IMR-90 (cell line): ENCODE data around the gene PLOD1. TPM values are rescaled to one million over a fixed set of nuclear protein-coding genes. Genes with fewer than 3 reads are reported as not detected.

Experiments used
- ATAC-seq: fragments of 200-7000 bp; cut with Tn5 transposase; 2 replicates; pipeline ENCODE4 v1.9.1; 2020; ENCODE audit warnings: low read depth, mild to moderate bottlenecking, moderate library complexity
- BruUV-seq: library from RNA; stranded (reverse); fragments of 400-500 nt; replicated peaks from 2 replicates; lab custom pipeline; 2021; lab: Mats Ljungman, UMichigan
- CTCF ChIA-PET: fragments of 300-600 bp; formaldehyde crosslinking; extraction: SDS; loops from one replicate; lab custom pipeline; 2021; ENCODE audit warnings: antibody characterized with exemption; lab: Yijun Ruan, JAX
- POLR2A ChIA-PET: fragments of 300-600 bp; sonication (Branson Sonifier 250); formaldehyde crosslinking; loops from one replicate; lab custom pipeline; 2022; ENCODE audit warnings: antibody characterized with exemption; ENCODE audit not compliant: unreplicated experiment; lab: Charles Lee
- DNase-seq: peaks from one replicate; pipeline ENCODE4 v3.0.0; 2013
- H2AFZ ChIP-seq: replicated peaks from 2 replicates; pipeline ENCODE3; 2013; ENCODE audit warnings: low read length, mild to moderate bottlenecking; ENCODE audit not compliant: poor library complexity
- H2AK5ac ChIP-seq: 2 replicates; pipeline ENCODE4 v1.6.1; 2013; ENCODE audit warnings: low read depth, low read length, inconsistent platforms
- H2AK9ac ChIP-seq: replicated peaks from 2 replicates; pipeline ENCODE3; 2013; ENCODE audit warnings: mild to moderate bottlenecking, low read depth, low read length, moderate library complexity; ENCODE audit not compliant: poor library complexity
- H2BK120ac ChIP-seq: 2 replicates; pipeline ENCODE4 v1.6.1; 2013; ENCODE audit warnings: low read depth, low read length, inconsistent platforms
- H2BK15ac ChIP-seq: 3 replicates; pipeline ENCODE4 v1.6.1; 2013; ENCODE audit warnings: low read depth, low read length, inconsistent platforms
- H2BK20ac ChIP-seq: 2 replicates; pipeline ENCODE4 v1.6.1; 2013; ENCODE audit warnings: low read depth, mild to moderate bottlenecking, inconsistent platforms, low read length, moderate library complexity
- H2BK5ac ChIP-seq: 2 replicates; pipeline ENCODE4 v1.6.1; 2013; ENCODE audit warnings: mild to moderate bottlenecking, low read depth, low read length, inconsistent platforms; ENCODE audit not compliant: poor library complexity, severe bottlenecking
- H3K14ac ChIP-seq: replicated peaks from 2 replicates; pipeline ENCODE4 v1.6.1; 2013; ENCODE audit warnings: low read depth, low read length, inconsistent platforms
- H3K18ac ChIP-seq: 2 replicates; pipeline ENCODE4 v1.6.1; 2013; ENCODE audit warnings: low read depth, low read length, control low read depth
- H3K23ac ChIP-seq: 2 replicates; pipeline ENCODE4 v1.6.1; 2013; ENCODE audit warnings: low read depth, low read length, inconsistent platforms
- H3K27ac ChIP-seq: 2 replicates; pipeline ENCODE4 v1.5.1; 2013; ENCODE audit warnings: mild to moderate bottlenecking, control low read depth, low read length; ENCODE audit not compliant: insufficient read depth
- H3K27me3 ChIP-seq: 2 replicates; pipeline ENCODE4 v1.6.1; 2013; ENCODE audit warnings: low read length; ENCODE audit not compliant: control insufficient read depth, insufficient read depth
- H3K36me3 ChIP-seq: 2 replicates; pipeline ENCODE4 v1.6.1; 2013; ENCODE audit warnings: low read length, mixed read lengths; ENCODE audit not compliant: control insufficient read depth, insufficient read depth
- H3K4ac ChIP-seq: 2 replicates; pipeline ENCODE4 v1.6.1; 2013; ENCODE audit warnings: low read depth, low read length, inconsistent platforms
- H3K4me1 ChIP-seq: 2 replicates; pipeline ENCODE4 v1.6.1; 2013; ENCODE audit warnings: low read length, mixed read lengths; ENCODE audit not compliant: control insufficient read depth, insufficient read depth
- H3K4me2 ChIP-seq: 2 replicates; pipeline ENCODE4 v1.6.1; 2013; ENCODE audit warnings: low read depth, mild to moderate bottlenecking, control low read depth, low read length, moderate library complexity
- H3K4me3 ChIP-seq: 2 replicates; pipeline ENCODE4 v1.5.1; 2013; ENCODE audit warnings: low read depth, mild to moderate bottlenecking, control low read depth, low read length, moderate library complexity; ENCODE audit not compliant: insufficient read depth
- H3K56ac ChIP-seq: 2 replicates; pipeline ENCODE4 v1.6.1; 2013; ENCODE audit warnings: low read length, inconsistent platforms; ENCODE audit not compliant: insufficient read depth; ENCODE audit errors: extremely low read depth
- H3K79me1 ChIP-seq, 2 experiments: 2 replicates each; pipeline ENCODE4 v1.6.1; 2013; ENCODE audit warnings: low read length in 2 of 2, inconsistent platforms in 1 of 2, low read depth in 1 of 2
- H3K9ac ChIP-seq: 2 replicates; pipeline ENCODE4 v1.6.1; 2013; ENCODE audit warnings: low read depth, low read length, control low read depth
- H3K9me1 ChIP-seq: 2 replicates; pipeline ENCODE4 v1.6.1; 2013; ENCODE audit warnings: low read length, inconsistent platforms; ENCODE audit not compliant: insufficient read depth
- H3K9me3 ChIP-seq: 2 replicates; pipeline ENCODE4 v1.6.1; 2013; ENCODE audit warnings: low read length; ENCODE audit not compliant: control insufficient read depth, insufficient read depth
- H4K20me1 ChIP-seq: 2 replicates; pipeline ENCODE4 v1.6.1; 2013; ENCODE audit warnings: low read length, inconsistent platforms; ENCODE audit not compliant: insufficient read depth
- H4K5ac ChIP-seq: 2 replicates; pipeline ENCODE4 v1.6.1; 2013; ENCODE audit warnings: mild to moderate bottlenecking, low read depth, low read length, control low read depth
- H4K8ac ChIP-seq, 2 experiments: 2 replicates each; pipeline ENCODE4 v1.6.1; 2013; ENCODE audit warnings: low read depth in 2 of 2, low read length in 2 of 2, control low read depth in 1 of 2, inconsistent platforms in 1 of 2
- H4K91ac ChIP-seq: 2 replicates; pipeline ENCODE4 v1.6.1; 2013; ENCODE audit warnings: low read depth, low read length, inconsistent platforms; ENCODE audit not compliant: insufficient read depth
- FOS ChIP-seq: fragments of 150-350 bp; IDR thresholded peaks from 2 replicates; pipeline ENCODE4 v1.6.1; 2016; ENCODE audit warnings: low read depth, low read length
- MAFK ChIP-seq: IDR thresholded peaks from 2 replicates; pipeline ENCODE4 v1.6.1; 2012; ENCODE audit warnings: low read depth, low read length, improper control_type of control experiment
- MAZ ChIP-seq: IDR thresholded peaks from 2 replicates; pipeline ENCODE4 v1.6.1; 2012; ENCODE audit warnings: low read depth, mild to moderate bottlenecking, low read length, improper control_type of control experiment, moderate library complexity, borderline replicate concordance
- POLR2A ChIP-seq: IDR thresholded peaks from 2 replicates; pipeline ENCODE4 v1.6.1; 2012; ENCODE audit warnings: mild to moderate bottlenecking, low read depth, low read length
- RCOR1 ChIP-seq: IDR thresholded peaks from 2 replicates; pipeline ENCODE4 v1.6.1; 2012; ENCODE audit warnings: mild to moderate bottlenecking, low read length, improper control_type of control experiment; ENCODE audit not compliant: insufficient replicate concordance
- WGBS, 2 experiments: methylation state at CpG; one replicate each; pipeline versions ENCODE4 v1.1.5 to v1.1.7; 2013; ENCODE audit warnings: missing lambda C conversion rate in 2 of 2; ENCODE audit not compliant: insufficient read length in 1 of 2; ENCODE audit errors: extremely low coverage in 2 of 2; 5-methylcytosine and 5-hydroxymethylcytosine counted together
- dilution Hi-C: fragments of 300-500 bp; cut with HindIII; formaldehyde crosslinking; loops from one replicate; pipeline ENCODE4 v1.14.3; 2018; ENCODE audit warnings: low sequenced_read_pairs; ENCODE audit not compliant: unreplicated experiment
- in situ Hi-C: fragments of 300-500 bp; cut with MboI; formaldehyde crosslinking; loops from 3 replicates; pipeline ENCODE4 v1.14.3; 2019; ENCODE audit warnings: low sequenced_read_pairs, inconsistent platforms, mixed read lengths
- intact Hi-C: fragments of 100-400 bp; cut with micrococcal nuclease; formaldehyde crosslinking; loops from 2 replicates; pipeline ENCODE4 v1.10.0; 2022
- polyA plus RNA-seq, 3 experiments: library from polyadenylated mRNA; depleted of rRNA; stranded (reverse); fragments of >200 nt; gene quantifications; 2 replicates each; pipeline ENCODE4 v1.2.3, GENCODE V29; 2012; ENCODE audit warnings: low replicate concordance in 1 of 3
- total RNA-seq: library from RNA; depleted of rRNA; stranded (reverse); fragments of >200 nt; gene quantifications from 2 replicates; pipeline ENCODE4 v1.2.3, GENCODE V29; 2012

PLOD1 gene
- total and polyA plus RNA-seq, 2 of the 4 experiments (the other 2 are of a cell fraction): 283 to 609 TPM

DNA sequence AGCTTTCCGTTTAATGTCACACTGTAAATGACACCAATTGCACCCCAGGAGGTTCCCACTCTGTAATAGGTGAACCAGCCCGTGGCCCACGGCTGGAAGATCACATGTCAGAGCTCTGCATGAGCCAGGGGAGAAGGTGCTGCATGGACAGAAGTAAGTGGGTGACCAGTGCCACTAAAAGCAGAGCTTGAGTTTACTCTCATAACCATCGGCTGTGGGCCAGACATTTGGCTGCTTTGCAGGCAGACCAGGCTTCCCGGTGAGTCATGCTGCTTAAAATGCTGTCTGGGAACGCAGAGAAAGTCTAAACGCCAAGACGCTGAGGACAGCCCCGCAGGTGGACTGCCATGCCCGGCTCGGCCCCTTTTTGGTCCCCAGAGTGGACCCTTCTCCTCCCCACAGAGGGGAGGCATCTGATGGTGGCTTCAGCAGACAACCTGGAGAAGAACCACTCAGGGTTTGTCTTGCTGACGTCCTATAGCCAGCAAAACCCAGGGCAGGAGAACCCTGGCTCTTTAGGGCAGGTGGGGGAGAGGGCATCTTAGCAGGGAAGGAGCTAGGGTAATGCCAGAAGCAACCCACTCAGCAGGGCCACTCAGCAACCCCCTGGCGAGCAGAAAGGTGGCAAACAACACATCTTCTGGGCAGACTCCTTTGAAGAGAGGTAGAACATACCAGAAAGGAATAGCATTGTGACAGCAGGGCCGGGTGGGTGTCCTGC, 15.6 kb upstream of the PLOD1 start:
- DNase-seq (peak; percentile 88), ATAC-seq (peak; percentile 94)
- no peak overlapping the region for H3K27ac ChIP-seq
- in situ Hi-C loops: no loop called here
- H3K23ac ChIP-seq: no peak overlapping the region
- H3K4me3 ChIP-seq: no peak overlapping the region
- peak overlapping the region; percentile 7; the same call in 1 of the 2 replicates for H3K4me2 ChIP-seq
- no peak overlapping the region for H3K4ac ChIP-seq
- no peak overlapping the region for H2AFZ ChIP-seq
- no peak overlapping the region for H4K5ac ChIP-seq
- no peak overlapping the region for H3K14ac ChIP-seq
- peaks cover 35% of the 10 kb centered on the region for H3K36me3 ChIP-seq
- H2BK120ac ChIP-seq: no peak overlapping the region
- WGBS, 2 experiments: 0% methylated on average over 2 of the region's 14 CpGs; no CpG with 5 or more reads in 1 of the 2 experiments
- POLR2A ChIA-PET: interaction anchor here (1.2 to 2.2 kb wide), 2 partner anchors 9 to 10 kb away, joined by 9 to 11 read pairs; no protein-coding TSS in a partner anchor
- dilution Hi-C loops: no loop called here
- intact Hi-C loops: no loop called here
- H2BK20ac ChIP-seq: no peak overlapping the region
- peaks cover 12% of the 10 kb centered on the region for H3K9me1 ChIP-seq
- peaks cover 45% of the 10 kb centered on the region for H4K20me1 ChIP-seq
- no peak overlapping the region for H2AK5ac ChIP-seq
- H3K18ac ChIP-seq: no peak overlapping the region
- H4K91ac ChIP-seq: no peak overlapping the region
- H3K4me1 ChIP-seq: peaks cover 8% of the 10 kb centered on the region
- no peaks in the 10 kb centered on the region for H3K9me3 ChIP-seq
- H3K9ac ChIP-seq: no peak overlapping the region
- no peak overlapping the region for H2BK15ac ChIP-seq
- no peak overlapping the region for H2BK5ac ChIP-seq
- H3K56ac ChIP-seq: no peak overlapping the region
- BruUV-seq: no TSS peak
- CTCF ChIA-PET: interaction anchor here (1.0 to 1.1 kb wide), 2 partner anchors 9 to 11 kb away, joined by 3 read pairs; no protein-coding TSS in a partner anchor
- H2AK9ac ChIP-seq: peak overlapping the region; percentile 48
- TF ChIP-seq MAFK: no peak
- TF ChIP-seq FOS: peak; percentile 90
- no peak for TF ChIP-seq POLR2A
- TF ChIP-seq MAZ: 0 out of 2 replicates have a peak, but pooled peaks have one; percentile 38
- TF ChIP-seq RCOR1: peak; percentile 44
- H4K8ac ChIP-seq: no peak overlapping the region
- peaks cover 7 to 54% of the 10 kb centered on the region in 2 experiments for H3K79me1 ChIP-seq
- no peaks in the 10 kb centered on the region for H3K27me3 ChIP-seq
